GM23338 (cell line): Measurements from ENCODE around the gene BACH1.

ENCODE experiments used
- CREB1 ChIP-seq: fragments of 250-450 bp; sonication (Bioruptor Pico); IDR thresholded peaks from 2 replicates; pipeline ENCODE4 v1.5.0; 2020; ENCODE audit warnings: low read depth, mild to moderate bottlenecking, moderate library complexity
- EZH2 ChIP-seq: fragments of 200-600 bp; sonication (generic); IDR thresholded peaks from one replicate; pipeline ENCODE4 v1.8.0; 2017; ENCODE audit warnings: antibody characterized with exemption, mild to moderate bottlenecking, low read depth; ENCODE audit not compliant: unreplicated experiment
- EZH2phosphoT487 ChIP-seq: fragments of 200-600 bp; sonication (generic); IDR thresholded peaks from one replicate; pipeline ENCODE4 v1.8.1; 2018; ENCODE audit warnings: antibody characterized with exemption; ENCODE audit not compliant: unreplicated experiment
- JUNB ChIP-seq: IDR thresholded peaks from one replicate; pipeline ENCODE4 v1.6.1; 2016; ENCODE audit warnings: antibody characterized with exemption; ENCODE audit not compliant: unreplicated experiment
- POLR2AphosphoS5 ChIP-seq: IDR thresholded peaks from 2 replicates; pipeline ENCODE4 v1.6.1; 2016; ENCODE audit warnings: antibody characterized with exemption, low read depth
- ZNF114 ChIP-seq: fragments of 250-450 bp; sonication (Bioruptor Pico); IDR thresholded peaks from 2 replicates; pipeline ENCODE4 v1.5.0; 2020; ENCODE audit warnings: mild to moderate bottlenecking, moderate library complexity
- ZNF331 ChIP-seq: fragments of 250-450 bp; sonication (Bioruptor Pico); IDR thresholded peaks from 2 replicates; pipeline ENCODE4 v1.5.0; 2020; ENCODE audit warnings: low read depth, mild to moderate bottlenecking, moderate library complexity
- TF ChIP-seq, protein P1 (sequence below), 2 experiments: fragments of 200-600 bp in 1 of 2; sonication (generic) in 1 of 2; conservative IDR thresholded peaks; 2 replicates each; pipeline versions ENCODE4 v1.5.1 to v1.6.1; 2016 to 2017; ENCODE audit warnings: antibody characterized with exemption in 2 of 2, low read depth in 2 of 2, mild to moderate bottlenecking in 2 of 2, moderate library complexity in 1 of 2
- TF ChIP-seq, protein P2 (sequence below): IDR thresholded peaks from one replicate; pipeline ENCODE4 v1.6.1; 2018; ENCODE audit warnings: antibody characterized with exemption; ENCODE audit not compliant: unreplicated experiment

DNA sequence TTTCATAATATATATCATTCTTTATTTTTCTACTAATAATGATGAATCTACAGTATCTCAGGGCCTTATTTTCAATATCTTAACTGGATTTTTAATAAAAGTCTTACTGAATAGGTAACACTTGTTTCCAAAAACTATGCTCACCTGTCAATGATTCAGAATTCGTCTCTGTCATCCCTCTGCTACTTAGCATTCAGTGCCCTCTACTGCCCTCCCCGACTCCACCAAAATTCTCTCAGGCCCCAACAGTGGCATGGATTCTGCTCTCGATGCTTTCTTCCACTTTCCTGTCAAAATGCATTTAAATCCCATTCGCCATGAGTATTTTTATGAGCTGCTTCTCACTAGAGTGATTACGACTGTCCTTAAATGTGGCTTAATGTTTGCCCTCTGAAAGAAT, 10.5 kb upstream of the BACH1 start:
- TF ChIP-seq POLR2AphosphoS5 (no peak), JUNB (no peak), EZH2 (no peak), EZH2phosphoT487 (no peak), CREB1 (CRISPR knock-in tag) (no peak), ZNF331 (CRISPR knock-in tag) (no peak), ZNF114 (no peak)
- TF ChIP-seq, protein P1, sequence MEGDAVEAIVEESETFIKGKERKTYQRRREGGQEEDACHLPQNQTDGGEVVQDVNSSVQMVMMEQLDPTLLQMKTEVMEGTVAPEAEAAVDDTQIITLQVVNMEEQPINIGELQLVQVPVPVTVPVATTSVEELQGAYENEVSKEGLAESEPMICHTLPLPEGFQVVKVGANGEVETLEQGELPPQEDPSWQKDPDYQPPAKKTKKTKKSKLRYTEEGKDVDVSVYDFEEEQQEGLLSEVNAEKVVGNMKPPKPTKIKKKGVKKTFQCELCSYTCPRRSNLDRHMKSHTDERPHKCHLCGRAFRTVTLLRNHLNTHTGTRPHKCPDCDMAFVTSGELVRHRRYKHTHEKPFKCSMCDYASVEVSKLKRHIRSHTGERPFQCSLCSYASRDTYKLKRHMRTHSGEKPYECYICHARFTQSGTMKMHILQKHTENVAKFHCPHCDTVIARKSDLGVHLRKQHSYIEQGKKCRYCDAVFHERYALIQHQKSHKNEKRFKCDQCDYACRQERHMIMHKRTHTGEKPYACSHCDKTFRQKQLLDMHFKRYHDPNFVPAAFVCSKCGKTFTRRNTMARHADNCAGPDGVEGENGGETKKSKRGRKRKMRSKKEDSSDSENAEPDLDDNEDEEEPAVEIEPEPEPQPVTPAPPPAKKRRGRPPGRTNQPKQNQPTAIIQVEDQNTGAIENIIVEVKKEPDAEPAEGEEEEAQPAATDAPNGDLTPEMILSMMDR (conservative IDR thresholded peaks at IDR 0.05; ENCODE audit: low read depth in 2 of 2): no peak; a peak in 1 of 4 replicates
- TF ChIP-seq, protein P2, sequence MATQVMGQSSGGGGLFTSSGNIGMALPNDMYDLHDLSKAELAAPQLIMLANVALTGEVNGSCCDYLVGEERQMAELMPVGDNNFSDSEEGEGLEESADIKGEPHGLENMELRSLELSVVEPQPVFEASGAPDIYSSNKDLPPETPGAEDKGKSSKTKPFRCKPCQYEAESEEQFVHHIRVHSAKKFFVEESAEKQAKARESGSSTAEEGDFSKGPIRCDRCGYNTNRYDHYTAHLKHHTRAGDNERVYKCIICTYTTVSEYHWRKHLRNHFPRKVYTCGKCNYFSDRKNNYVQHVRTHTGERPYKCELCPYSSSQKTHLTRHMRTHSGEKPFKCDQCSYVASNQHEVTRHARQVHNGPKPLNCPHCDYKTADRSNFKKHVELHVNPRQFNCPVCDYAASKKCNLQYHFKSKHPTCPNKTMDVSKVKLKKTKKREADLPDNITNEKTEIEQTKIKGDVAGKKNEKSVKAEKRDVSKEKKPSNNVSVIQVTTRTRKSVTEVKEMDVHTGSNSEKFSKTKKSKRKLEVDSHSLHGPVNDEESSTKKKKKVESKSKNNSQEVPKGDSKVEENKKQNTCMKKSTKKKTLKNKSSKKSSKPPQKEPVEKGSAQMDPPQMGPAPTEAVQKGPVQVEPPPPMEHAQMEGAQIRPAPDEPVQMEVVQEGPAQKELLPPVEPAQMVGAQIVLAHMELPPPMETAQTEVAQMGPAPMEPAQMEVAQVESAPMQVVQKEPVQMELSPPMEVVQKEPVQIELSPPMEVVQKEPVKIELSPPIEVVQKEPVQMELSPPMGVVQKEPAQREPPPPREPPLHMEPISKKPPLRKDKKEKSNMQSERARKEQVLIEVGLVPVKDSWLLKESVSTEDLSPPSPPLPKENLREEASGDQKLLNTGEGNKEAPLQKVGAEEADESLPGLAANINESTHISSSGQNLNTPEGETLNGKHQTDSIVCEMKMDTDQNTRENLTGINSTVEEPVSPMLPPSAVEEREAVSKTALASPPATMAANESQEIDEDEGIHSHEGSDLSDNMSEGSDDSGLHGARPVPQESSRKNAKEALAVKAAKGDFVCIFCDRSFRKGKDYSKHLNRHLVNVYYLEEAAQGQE: no peak
